ENCODE data around the gene ARAP1.

DNA sequence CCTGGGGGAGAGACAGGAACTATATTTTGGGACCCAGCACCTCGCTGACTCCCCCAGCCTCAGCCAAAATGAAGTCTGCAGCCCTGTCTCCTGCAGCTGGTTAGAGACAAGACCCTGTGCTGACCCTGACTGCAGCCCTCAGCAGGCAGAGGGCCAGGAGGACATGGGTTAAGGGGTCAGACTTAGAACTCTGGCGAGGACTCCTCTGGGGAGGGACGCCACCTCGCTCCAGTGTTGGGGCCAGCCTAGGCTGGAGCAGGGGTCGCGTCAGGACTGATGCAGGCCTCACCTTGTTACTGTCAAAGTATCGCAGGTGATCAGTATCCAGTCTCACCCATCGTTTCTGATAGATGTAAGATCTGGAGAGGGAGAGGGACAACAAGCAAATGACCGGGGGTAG lies 41.1 kb downstream of the ARAP1 start:
- TF ChIP-seq, protein P1, sequence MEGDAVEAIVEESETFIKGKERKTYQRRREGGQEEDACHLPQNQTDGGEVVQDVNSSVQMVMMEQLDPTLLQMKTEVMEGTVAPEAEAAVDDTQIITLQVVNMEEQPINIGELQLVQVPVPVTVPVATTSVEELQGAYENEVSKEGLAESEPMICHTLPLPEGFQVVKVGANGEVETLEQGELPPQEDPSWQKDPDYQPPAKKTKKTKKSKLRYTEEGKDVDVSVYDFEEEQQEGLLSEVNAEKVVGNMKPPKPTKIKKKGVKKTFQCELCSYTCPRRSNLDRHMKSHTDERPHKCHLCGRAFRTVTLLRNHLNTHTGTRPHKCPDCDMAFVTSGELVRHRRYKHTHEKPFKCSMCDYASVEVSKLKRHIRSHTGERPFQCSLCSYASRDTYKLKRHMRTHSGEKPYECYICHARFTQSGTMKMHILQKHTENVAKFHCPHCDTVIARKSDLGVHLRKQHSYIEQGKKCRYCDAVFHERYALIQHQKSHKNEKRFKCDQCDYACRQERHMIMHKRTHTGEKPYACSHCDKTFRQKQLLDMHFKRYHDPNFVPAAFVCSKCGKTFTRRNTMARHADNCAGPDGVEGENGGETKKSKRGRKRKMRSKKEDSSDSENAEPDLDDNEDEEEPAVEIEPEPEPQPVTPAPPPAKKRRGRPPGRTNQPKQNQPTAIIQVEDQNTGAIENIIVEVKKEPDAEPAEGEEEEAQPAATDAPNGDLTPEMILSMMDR (conservative IDR thresholded peaks at IDR 0.05), result no peak
- TF ChIP-seq EZH2 (IDR thresholded peaks at IDR 0.05; ENCODE audit: low read depth), result no peak
